CD4-positive, alpha-beta T cell treated with Interleukin-15 for 1 hour (primary cell): Measurements from ENCODE around the gene NKD2.
"Not testable (repeated sequence)": the region's sequence is repeated elsewhere in the genome, so short reads cannot be mapped to it uniquely, and the experiment has no call there.

Experiments
- DNase-seq: peaks from one replicate; pipeline ENCODE4 v3.0.0-alpha.2; 2020

The NKD2 gene

DNA sequence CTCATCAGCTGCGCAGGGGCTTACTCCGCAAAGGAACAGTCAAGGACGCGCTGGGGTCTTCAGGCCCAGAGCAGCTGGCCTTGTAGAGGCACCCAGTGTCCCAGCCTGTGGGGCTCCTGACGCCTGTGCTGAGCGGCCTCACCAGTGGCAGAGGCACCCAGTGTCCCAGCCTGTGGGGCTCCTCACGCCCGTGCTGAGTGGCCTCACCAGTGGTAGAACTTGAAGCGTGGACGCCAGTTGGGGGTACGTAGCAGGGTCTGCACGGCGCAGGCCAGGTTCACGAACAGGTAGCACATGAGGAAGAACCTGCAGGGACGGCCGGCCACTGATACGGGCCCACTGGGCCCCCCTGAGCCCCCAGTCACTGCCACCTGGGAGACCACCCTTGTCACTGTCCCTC is 67.3 kb downstream of the NKD2 start:
- no peak for DNase-seq

DNA sequence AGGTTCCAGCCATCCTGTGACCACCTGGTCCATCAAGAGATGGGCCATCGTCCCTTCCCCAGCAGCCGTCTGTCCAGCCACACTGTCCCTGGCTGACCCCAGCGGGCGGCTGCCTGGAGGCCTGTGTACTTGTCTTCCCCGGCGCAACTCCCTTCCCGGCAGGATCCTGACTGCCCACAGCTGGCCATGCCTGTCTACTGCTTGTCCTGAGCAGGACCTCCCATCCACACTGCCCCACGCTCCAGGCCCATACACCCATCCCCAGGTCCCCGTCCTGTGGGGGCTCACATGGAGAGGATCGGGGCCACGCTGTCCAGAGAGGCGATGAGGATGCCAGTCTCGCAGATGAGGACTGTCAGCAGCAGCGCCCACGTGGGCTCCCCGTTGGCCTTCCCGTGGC is 67.8 kb downstream of the NKD2 start:
- no peak for DNase-seq

DNA sequence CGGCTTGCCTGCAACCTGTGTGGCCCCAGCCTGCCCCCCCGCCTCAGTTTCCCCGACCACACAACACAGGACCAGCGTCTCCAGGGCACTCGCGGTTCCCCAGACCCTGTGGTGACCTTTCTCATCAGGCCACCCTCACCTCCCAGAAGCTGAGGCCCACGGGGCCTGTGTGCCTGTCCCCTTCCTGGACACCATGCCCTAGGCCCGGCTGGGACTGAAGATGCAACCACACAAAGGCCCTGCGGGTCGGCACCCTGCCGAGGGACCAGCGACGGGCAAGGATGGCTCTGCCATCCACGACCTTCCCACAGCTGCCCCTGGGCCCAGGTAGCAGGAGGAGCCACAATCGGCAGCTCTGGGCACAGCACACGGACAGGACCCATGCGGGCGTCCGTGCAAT is 68.4 kb downstream of the NKD2 start:
- no peak for DNase-seq

DNA sequence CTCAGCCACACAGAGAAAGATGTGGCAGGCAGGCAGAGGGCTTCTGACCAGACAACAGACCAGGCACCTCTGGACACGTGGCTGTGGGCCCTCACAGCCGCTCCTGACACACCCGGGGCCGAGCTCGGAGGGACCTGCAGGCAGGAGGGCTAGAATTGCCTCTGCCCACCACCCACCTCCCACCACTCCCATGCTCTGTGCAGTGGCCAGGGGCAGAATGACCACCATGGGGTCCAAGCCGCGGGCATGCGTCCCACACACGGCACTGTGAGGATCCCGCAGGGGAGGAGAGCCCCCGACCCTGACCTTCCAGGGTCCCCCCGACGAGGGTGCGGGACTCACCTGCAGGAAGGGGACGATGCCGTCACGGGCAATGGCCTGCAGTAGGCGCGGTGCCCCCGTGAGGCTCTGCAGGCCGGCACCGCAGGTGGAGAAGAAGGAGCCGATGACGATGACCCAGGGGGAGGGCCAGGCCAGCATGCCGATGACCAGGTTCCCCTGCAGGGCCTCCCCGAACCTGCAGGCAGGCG is 69.0 kb downstream of the NKD2 start:
- no peak for DNase-seq

DNA sequence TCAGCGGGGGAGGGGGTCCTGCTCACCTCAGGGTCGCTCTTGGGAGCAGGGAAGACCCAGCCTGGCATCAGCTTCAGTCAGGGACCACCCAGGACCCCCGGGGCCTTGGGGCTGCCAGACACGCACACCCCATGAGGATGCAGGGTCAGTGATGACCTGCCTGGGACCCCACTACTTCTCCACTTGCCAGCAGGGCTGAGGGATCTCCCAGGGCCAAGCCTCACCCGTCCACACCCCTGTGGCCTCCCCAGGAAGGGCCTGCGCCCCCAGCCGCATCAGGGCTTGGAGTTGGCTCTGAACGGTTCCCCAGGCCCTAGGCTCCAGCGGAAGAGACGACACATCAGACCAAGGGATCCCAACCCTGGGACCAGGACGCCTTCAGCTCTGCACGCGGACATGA is 69.6 kb downstream of the NKD2 start:
- no peak for DNase-seq

DNA sequence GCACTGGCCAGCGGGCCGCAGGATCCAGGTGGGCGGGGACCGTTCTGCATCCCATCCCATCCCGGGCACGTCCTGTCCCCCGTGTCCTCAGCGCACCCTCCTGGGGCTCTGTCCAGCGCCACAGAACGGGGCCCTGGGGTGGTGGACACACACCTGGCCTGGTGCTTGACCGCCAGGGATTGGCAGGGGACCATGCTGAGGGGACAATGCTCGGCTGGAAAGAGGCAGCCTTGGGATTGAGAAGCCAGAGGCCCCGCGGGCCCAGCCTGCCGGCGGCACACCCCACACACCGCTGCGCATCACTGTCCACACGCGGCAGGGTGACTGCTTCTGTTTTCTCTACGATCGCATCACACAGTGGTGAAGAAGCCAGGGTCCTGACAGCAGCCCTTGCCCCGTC is 70.2 kb downstream of the NKD2 start:
- DNase-seq, result no peak

DNA sequence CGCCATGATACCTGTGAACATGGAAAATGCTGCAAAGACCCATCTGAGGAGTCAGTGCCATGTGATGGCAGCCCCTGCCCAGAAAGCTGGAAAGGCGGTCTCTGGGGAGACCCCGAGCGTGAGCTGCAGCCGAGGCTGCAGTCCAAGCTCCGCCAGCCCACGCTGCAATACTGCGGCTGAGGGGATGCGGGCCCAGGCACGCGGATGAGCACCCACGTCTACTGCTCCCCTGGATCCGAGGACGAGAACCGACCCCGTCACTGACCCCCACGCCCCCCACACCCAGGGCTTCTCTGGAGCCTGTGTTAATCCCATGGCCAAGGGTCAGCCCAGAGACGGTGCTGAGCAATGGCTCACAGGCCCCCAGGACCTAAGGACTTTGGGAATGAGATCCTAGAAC is 70.9 kb downstream of the NKD2 start:
- no peak for DNase-seq

DNA sequence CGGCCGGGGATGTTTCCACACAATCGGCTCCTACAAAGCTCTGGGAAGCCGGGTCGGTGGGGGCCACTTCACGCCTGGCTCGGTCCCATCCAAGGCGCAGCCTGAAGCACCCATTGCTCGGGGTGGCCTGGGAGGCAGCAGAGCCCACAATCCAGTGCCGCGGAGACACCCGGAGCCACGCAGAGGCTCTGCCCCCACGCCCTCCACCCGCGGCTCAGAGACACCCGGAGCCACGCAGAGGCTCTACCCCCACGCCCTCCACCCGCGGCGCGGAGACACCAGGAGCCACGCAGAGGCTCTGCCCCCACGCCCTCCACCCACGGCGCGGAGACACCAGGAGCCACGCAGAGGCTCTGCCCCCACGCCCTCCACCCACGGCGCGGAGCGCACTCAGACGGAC is 71.4 kb downstream of the NKD2 start:
- no peak for DNase-seq

DNA sequence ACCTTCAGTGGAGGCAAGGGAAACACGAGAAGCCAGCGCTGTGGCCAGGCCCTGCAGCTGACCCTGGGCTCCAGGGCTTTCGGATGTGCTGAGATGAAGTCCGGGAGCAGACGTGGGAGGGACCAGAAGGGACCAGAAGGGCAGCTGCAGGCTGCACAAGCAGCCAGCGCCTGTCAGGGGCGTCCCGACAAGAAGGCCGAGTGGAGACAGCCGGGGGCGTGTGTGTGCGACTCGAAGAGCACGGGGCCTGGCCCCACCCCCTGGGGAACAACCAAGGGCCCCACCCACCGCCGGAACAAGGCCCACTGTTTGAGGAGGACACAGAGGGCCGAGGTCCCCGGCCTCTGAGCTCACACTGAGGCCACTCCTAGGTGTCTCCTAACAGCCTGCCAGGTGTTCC is 71.8 kb downstream of the NKD2 start:
- DNase-seq, result no peak

DNA sequence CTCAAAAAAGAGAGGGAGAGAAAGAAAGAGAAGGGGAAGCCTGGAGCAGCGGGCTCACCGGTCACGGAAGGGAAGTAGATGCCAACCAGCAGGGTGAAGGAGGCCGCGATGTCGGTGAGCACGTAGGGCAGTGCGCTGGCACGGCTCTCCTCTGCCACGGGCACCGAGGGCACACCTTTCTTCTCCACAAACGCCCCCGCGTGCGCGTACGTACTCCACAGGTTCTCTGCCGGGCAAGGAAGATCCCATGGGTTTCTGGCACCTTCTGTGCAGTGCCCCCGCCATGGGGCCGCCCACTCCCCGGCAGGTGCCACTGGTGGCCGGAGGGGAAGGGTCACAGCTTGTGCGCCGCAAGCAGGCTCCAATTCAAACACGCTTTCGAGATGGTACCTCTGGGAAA is 72.9 kb downstream of the NKD2 start:
- no peak for DNase-seq

DNA sequence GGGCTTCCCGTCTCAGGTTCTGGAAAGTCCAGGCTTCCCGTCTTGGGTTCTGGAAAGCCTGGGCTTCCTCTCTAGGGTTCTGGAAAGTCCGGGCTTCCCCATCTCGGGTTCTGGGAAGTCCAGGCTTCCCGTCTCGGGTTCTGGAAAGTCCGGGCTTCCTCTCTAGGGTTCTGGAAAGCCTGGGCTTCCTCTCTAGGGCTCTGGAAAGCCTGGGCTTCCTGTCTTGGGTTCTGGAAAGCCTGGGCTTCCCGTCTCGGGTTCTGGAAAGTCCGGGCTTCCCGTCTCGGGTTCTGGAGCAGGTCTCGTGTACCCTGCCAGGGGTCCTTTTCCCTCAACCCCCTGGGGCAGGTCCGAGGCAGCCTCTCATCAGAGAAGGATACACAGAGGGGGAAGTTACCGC is 74.4 kb downstream of the NKD2 start:
- DNase-seq, result not testable (repeated sequence)

DNA sequence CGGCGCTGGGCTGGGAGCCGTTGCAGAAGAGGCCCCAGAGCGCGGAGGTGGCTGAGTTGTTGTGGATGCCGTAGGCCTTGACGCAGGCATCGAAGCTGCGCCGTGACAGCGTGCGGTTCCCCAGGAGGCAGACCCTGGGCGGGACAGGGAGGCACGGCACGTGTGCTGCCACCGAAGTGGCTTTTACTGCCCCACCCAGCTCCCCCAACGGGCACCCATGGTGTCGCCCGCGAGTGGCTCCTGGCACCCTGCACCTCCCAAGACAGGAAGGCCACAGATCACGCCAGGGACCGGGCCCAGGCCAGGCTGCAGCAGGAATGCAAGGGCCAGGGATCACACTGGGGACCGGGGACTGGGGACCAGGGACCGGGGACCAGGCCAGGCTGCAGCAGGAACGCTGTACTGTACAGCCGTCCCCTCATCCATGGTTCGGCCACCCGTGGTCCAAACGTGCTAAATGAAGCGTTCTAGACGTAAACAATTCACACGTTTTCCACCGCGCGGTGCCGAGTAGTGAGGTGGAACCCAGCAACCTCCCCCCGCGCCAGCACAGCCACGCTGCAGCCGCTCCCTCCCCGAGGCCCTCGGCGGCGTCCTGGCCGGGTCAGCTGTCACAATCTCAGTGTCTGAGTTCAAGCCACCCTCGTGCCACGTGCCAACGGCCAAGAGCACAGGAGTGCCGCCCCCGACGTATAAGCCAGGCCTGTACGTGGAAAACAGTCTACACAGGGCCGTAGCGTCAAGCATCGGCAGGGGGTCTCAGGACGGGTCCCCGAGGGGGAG is 75.4 kb downstream of the NKD2 start:
- no peak for DNase-seq

DNA sequence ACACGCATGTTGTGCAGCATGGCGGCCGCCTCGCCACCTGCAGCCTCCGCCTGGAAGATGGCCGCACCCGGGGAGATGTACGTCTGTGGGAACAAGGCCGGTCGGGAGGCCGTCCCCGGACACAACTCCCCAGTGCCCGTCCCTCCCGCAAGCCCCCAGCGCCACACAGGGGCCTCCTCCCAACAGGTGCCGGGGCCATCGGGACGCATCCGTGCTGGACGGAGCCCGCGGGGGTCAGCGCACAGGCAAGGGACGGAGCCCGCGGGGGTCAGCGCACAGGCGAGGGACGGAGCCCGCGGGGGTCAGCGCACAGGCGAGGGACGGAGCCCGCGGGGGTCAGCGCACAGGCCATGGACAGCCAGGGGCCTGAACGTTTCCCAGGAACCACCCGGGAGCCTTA is 76.8 kb downstream of the NKD2 start:
- DNase-seq, result no peak

DNA sequence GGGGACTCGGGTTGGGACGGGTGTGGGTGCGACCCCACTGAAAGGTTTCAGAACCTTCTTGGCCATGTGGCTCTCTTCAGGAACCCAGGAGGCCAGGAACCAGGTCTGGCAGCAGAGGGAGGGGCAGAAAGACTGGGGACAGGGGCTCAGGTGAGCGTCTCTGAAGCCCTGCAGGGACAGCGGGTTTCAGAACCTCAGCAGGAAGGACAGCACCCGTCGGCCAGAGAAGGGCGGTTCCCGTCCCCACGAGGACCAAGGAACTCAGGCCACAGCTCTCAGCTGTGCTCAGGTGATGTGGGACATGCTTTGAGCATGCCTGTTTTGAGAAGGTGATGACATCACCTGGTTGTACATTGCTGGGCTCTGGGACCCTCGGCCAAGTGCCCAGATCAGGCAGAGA is 77.5 kb downstream of the NKD2 start:
- no peak for DNase-seq

DNA sequence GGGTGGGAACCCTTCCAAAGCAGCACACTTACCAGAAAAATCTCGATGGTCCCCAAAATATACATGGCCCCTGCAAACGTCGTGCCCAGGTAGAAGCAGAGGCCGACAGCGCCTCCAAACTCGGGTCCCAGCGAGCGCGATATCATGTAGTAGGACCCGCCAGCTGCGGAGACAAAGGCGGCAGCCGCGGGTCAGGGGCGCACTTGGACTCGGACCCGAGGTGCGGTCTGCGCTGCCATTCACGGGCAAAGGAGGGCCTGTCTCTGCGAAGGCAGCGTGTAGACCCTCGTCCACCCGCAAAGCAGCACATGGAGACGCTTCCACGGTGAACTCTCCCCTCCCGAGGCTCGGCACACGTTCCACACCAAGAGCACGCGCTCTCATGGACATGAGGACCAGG is 78.3 kb downstream of the NKD2 start:
- DNase-seq, result no peak

DNA sequence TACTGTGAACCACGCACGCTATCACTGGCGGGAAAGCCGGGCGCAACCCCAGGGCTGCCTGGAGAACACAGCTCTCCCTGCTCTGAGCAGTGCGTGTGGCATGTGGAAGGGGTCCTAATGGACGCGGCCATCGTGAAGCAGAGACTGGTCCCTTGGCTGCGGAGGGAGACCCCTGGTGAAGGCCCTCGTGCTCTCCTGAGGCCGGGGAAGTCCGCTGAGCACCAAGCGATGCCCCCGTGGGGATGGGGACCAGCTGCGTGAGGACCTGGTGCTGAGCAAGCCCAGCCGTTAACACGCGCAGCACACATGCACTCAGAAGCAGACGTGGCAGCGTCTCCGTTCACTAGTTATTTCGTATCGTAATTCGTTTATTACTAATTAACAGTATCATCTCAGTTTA is 78.8 kb downstream of the NKD2 start:
- DNase-seq, result no peak

DNA sequence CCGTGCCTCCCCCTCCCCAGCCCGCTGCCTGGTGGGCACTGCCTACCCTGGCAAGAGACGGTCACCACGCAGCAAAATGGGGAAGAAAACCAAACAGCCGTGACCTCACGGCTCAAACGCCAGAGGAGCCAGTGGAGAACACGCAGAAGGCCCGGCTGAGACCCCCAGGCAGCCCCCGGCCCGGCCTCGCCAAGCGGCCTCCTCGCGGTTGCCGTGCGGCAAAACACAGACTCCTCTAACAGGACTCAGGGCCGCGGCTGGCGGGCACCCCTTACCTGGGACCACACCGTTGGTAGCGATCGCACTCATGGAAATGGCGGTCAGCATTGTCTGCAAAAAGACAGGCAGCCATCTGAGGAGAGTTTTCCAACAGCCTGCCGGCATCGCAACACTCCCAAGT is 79.4 kb downstream of the NKD2 start:
- DNase-seq, result no peak
